ENCODE measurements around the gene ERG28.
"Not testable (repeated sequence)": the region's sequence is repeated elsewhere in the genome, so short reads cannot be mapped to it uniquely, and the experiment has no call there.

- TF ChIP-seq POLR2A, POLR2AphosphoS5 (IDR thresholded peaks at IDR 0.05; ENCODE audit: low read depth, low read length): not testable (repeated sequence)
These were observed 60.6 kb downstream of the ERG28 start for GRCh38 chr14:75600100-75600499.

Measured in GM12892 (cell line).